ENCODE results near the gene MTHFD1.

- TF ChIP-seq CTCF (IDR thresholded peaks at IDR 0.05) (no peak), EP300 (IDR thresholded peaks at IDR 0.05) (no peak)
Measured at GRCh38 chr14:64388533-64389285, 556 bp downstream of the MTHFD1 start.

All from sigmoid colon (tissue), 4 donors.